Measurements from ENCODE around the gene PKDREJ. TPM values are rescaled to one million over a fixed set of nuclear protein-coding genes. Genes with fewer than 3 reads are reported as not detected.

PKDREJ gene
- total and polyA plus RNA-seq, 2 of the 4 experiments (the other 2 are of a cell fraction): 0.02 TPM; not detected in 1

DNA sequence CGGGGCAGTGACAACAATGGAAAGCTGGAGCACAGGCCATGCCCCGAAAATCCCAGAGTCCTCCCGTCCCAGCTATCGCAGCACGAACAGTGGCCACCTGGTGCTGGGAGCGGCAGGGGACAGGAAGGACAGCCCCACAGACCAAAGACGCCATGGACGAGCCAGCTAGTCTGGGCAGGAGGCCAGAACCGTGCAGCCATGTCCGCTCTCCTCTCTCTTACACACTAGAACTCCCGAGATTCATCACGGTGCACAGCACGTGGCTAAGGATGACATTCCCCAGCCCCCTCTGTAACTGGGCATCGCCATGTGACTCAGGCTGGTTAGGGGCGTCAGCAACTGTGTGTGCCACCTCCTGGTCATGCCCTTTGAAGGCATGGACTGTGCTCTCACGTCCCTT, 17.6 kb downstream of the PKDREJ start:
- Histone ChIP-seq H3K9me1 (ENCODE audit: insufficient read depth, low read length) (peaks cover 23% of the 10 kb centered on the region), H2AFZ (replicated peaks; ENCODE audit: low read length, poor library complexity) (peak overlapping the region; percentile 75), H3K14ac (replicated peaks; ENCODE audit: low read depth, low read length) (no peak overlapping the region), H3K18ac (ENCODE audit: low read depth, low read length) (no peak overlapping the region), H3K9me3 (ENCODE audit: control insufficient read depth, insufficient read depth, low read length) (no peaks in the 10 kb centered on the region), H3K36me3 (ENCODE audit: control insufficient read depth, insufficient read depth, low read length) (peaks cover 14% of the 10 kb centered on the region), H2BK5ac (ENCODE audit: low read depth, low read length, poor library complexity, severe bottlenecking) (no peak overlapping the region), H2BK20ac (ENCODE audit: low read depth, low read length) (no peak overlapping the region), H3K9ac (ENCODE audit: low read depth, low read length) (no peak overlapping the region), H3K4ac (ENCODE audit: low read depth, low read length) (no peak overlapping the region), H2AK5ac (ENCODE audit: low read depth, low read length) (no peak overlapping the region; the same call in 1 of the 2 replicates), H2BK120ac (ENCODE audit: low read depth, low read length) (no peak overlapping the region), H3K4me3 (ENCODE audit: insufficient read depth, low read depth, low read length) (no peak overlapping the region), H2BK15ac (ENCODE audit: low read depth, low read length) (no peak overlapping the region), H3K79me1 (ENCODE audit: low read depth in 1 of 2, low read length in 2 of 2) (peaks cover 4 to 41% of the 10 kb centered on the region in 2 experiments), H3K56ac (ENCODE audit: extremely low read depth, insufficient read depth, low read length) (no peak overlapping the region), H3K27ac (ENCODE audit: insufficient read depth, low read length) (no peak overlapping the region), H4K8ac (ENCODE audit: low read depth in 2 of 2, low read length in 2 of 2) (no peak overlapping the region), H3K4me2 (ENCODE audit: low read depth, low read length) (no peak overlapping the region), H4K5ac (ENCODE audit: low read depth, low read length) (no peak overlapping the region), H4K20me1 (ENCODE audit: insufficient read depth, low read length) (no peaks in the 10 kb centered on the region; the same call in none of the 2 replicates), H4K91ac (ENCODE audit: insufficient read depth, low read depth, low read length) (no peak overlapping the region), H3K4me1 (ENCODE audit: control insufficient read depth, insufficient read depth, low read length) (peaks cover 2% of the 10 kb centered on the region; the same call in 1 of the 2 replicates), H3K27me3 (ENCODE audit: control insufficient read depth, insufficient read depth, low read length) (no peaks in the 10 kb centered on the region), H3K23ac (ENCODE audit: low read depth, low read length) (no peak overlapping the region), H2AK9ac (replicated peaks; ENCODE audit: low read depth, low read length, poor library complexity) (peak overlapping the region; percentile 65)
- DNase-seq (no peak), ATAC-seq (ENCODE audit: low read depth) (no peak)
- in situ Hi-C loops (cut with MboI; ENCODE audit: low sequenced_read_pairs) (no loop called here), intact Hi-C loops (cut with micrococcal nuclease) (no loop called here), dilution Hi-C loops (cut with HindIII; ENCODE audit: low sequenced_read_pairs, unreplicated experiment) (no loop called here)
- BruUV-seq (replicated peaks): no TSS peak
- ChIA-PET POLR2A (ENCODE audit: unreplicated experiment) (no interaction called here), CTCF (no interaction called here)
- 52% methylated on average over 11 of the region's 16 CpGs; no CpG with 5 or more reads in 1 of the 2 experiments for WGBS, 2 experiments (ENCODE audit: extremely low coverage in 2 of 2, insufficient read length in 1 of 2)
- no peak for TF ChIP-seq CEBPB (IDR thresholded peaks at IDR 0.05; ENCODE audit: low read depth, low read length)
- TF ChIP-seq RCOR1 (IDR thresholded peaks at IDR 0.05; ENCODE audit: insufficient replicate concordance, low read length): no peak
- TF ChIP-seq, protein P1, sequence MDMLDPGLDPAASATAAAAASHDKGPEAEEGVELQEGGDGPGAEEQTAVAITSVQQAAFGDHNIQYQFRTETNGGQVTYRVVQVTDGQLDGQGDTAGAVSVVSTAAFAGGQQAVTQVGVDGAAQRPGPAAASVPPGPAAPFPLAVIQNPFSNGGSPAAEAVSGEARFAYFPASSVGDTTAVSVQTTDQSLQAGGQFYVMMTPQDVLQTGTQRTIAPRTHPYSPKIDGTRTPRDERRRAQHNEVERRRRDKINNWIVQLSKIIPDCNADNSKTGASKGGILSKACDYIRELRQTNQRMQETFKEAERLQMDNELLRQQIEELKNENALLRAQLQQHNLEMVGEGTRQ (IDR thresholded peaks at IDR 0.05; ENCODE audit: low read depth, low read length): peak; percentile 40; the same call in 1 of the 2 replicates
- no peak for TF ChIP-seq MXI1 (IDR thresholded peaks at IDR 0.05; ENCODE audit: borderline replicate concordance, low read depth, low read length)
